ENCODE data around the gene SYMPK. TPM values are rescaled to one million over a fixed set of nuclear protein-coding genes. Genes with fewer than 3 reads are reported as not detected.

SYMPK gene
- total RNA-seq, 1 donor from 2014 or later = 115 TPM

GRCh38 chr19:45768655-45768983, 94.3 kb downstream of the SYMPK start:
- no peaks in the 10 kb centered on the region for H3K9me3 Mint-ChIP-seq
- peaks cover 10% of the 10 kb centered on the region for H3K36me3 Mint-ChIP-seq (ENCODE audit: low read depth)
- DNase-seq (ENCODE audit: low read depth, low spot score) = peak; percentile 43
- peak overlapping the region; percentile 98 for H3K4me3 Mint-ChIP-seq
- no peak for TF ChIP-seq CTCF (conservative IDR thresholded peaks at IDR 0.05)
- peak overlapping the region; percentile 100 for H3K27ac Mint-ChIP-seq (ENCODE audit: unreplicated experiment)
- H3K27me3 Mint-ChIP-seq (ENCODE audit: low read depth) = peaks cover 30% of the 10 kb centered on the region
- peaks cover 35% of the 10 kb centered on the region for H3K4me1 Mint-ChIP-seq

GRCh38 chr19:45767881-45768654, 94.9 kb downstream of the SYMPK start:
- Mint-ChIP-seq H3K9me3 (no peaks in the 10 kb centered on the region), H3K36me3 (ENCODE audit: low read depth) (peaks cover 10% of the 10 kb centered on the region), H3K4me3 (peak overlapping the region; percentile 94), H3K4me1 (peaks cover 35% of the 10 kb centered on the region), H3K27ac (ENCODE audit: unreplicated experiment) (peak overlapping the region; percentile 93), H3K27me3 (ENCODE audit: low read depth) (peaks cover 30% of the 10 kb centered on the region)
- no peak for TF ChIP-seq CTCF (conservative IDR thresholded peaks at IDR 0.05)
- peak; percentile 50 for DNase-seq (ENCODE audit: low read depth, low spot score)

- TF ChIP-seq CTCF (conservative IDR thresholded peaks at IDR 0.05) = no peak
- H3K9me3 Mint-ChIP-seq = no peaks in the 10 kb centered on the region
- H3K27ac Mint-ChIP-seq (ENCODE audit: unreplicated experiment) = peak overlapping the region; percentile 75
- peaks cover 10% of the 10 kb centered on the region for H3K36me3 Mint-ChIP-seq (ENCODE audit: low read depth)
- H3K4me3 Mint-ChIP-seq = peak overlapping the region; percentile 94
- H3K4me1 Mint-ChIP-seq = peaks cover 35% of the 10 kb centered on the region
- peak; percentile 59 for DNase-seq (ENCODE audit: low read depth, low spot score)
- H3K27me3 Mint-ChIP-seq (ENCODE audit: low read depth) = peaks cover 30% of the 10 kb centered on the region
Measured at GRCh38 chr19:45767410-45767880, 95.5 kb downstream of the SYMPK start.

- Mint-ChIP-seq H3K36me3 (ENCODE audit: low read depth) (peaks cover 7% of the 10 kb centered on the region), H3K27ac (ENCODE audit: unreplicated experiment) (peak overlapping the region; percentile 19), H3K4me1 (peaks cover 30% of the 10 kb centered on the region)
Measured at GRCh38 chr19:45766869-45767346, 96.0 kb downstream of the SYMPK start.

GRCh38 chr19:45766296-45766868, 96.6 kb downstream of the SYMPK start:
- H3K9me3 Mint-ChIP-seq = no peaks in the 10 kb centered on the region
- no peak overlapping the region for H3K27ac Mint-ChIP-seq (ENCODE audit: unreplicated experiment)
- peaks cover 7% of the 10 kb centered on the region for H3K36me3 Mint-ChIP-seq (ENCODE audit: low read depth)
- no peak overlapping the region for H3K4me3 Mint-ChIP-seq
- no peak for TF ChIP-seq CTCF (conservative IDR thresholded peaks at IDR 0.05)
- H3K4me1 Mint-ChIP-seq = peaks cover 30% of the 10 kb centered on the region
- peaks cover 25% of the 10 kb centered on the region for H3K27me3 Mint-ChIP-seq (ENCODE audit: low read depth)
- DNase-seq (ENCODE audit: low read depth, low spot score) = no peak

More at GRCh38 chr19:45766869-45767346, 96.0 kb downstream of the SYMPK start:
- no peak for DNase-seq (ENCODE audit: low read depth, low spot score)
- TF ChIP-seq CTCF (conservative IDR thresholded peaks at IDR 0.05) = no peak
- Mint-ChIP-seq H3K27me3 (ENCODE audit: low read depth) (peaks cover 25% of the 10 kb centered on the region), H3K4me3 (peak overlapping the region; percentile 94), H3K9me3 (no peaks in the 10 kb centered on the region)
